Osteocyte (in vitro differentiated cells): Measurements from ENCODE around the gene ABCG4. TPM values are rescaled to one million over a fixed set of nuclear protein-coding genes. Genes with fewer than 3 reads are reported as not detected.

Experiments used
- DNase-seq: peaks from one replicate; pipeline ENCODE4 v3.0.0; 2021; ENCODE audit warnings: mixed read lengths; ENCODE audit not compliant: unreplicated experiment; ENCODE audit errors: extremely low spot score
- H3K27ac Mint-ChIP-seq: one replicate; pipeline ENCODE4 v1.8.0; 2021; ENCODE audit warnings: mild to moderate bottlenecking, mixed read lengths; ENCODE audit not compliant: unreplicated experiment
- H3K27me3 Mint-ChIP-seq: one replicate; pipeline ENCODE4 v1.8.0; 2021; ENCODE audit warnings: mixed read lengths; ENCODE audit not compliant: unreplicated experiment
- H3K36me3 Mint-ChIP-seq: one replicate; pipeline ENCODE4 v1.8.0; 2021; ENCODE audit warnings: mixed read lengths; ENCODE audit not compliant: unreplicated experiment
- H3K4me1 Mint-ChIP-seq: one replicate; pipeline ENCODE4 v1.8.0; 2021; ENCODE audit warnings: mixed read lengths; ENCODE audit not compliant: unreplicated experiment
- H3K4me3 Mint-ChIP-seq: one replicate; pipeline ENCODE4 v1.8.0; 2021; ENCODE audit warnings: mild to moderate bottlenecking, moderate library complexity, mixed read lengths; ENCODE audit not compliant: unreplicated experiment
- H3K9me3 Mint-ChIP-seq: one replicate; pipeline ENCODE4 v1.8.0; 2021; ENCODE audit warnings: mixed read lengths; ENCODE audit not compliant: unreplicated experiment
- long read RNA-seq: library from polyadenylated mRNA; unstranded; transcript quantifications from one replicate; pipeline ENCODE4 v2.0.0, GENCODE V29; 2021
- total RNA-seq: library from RNA; stranded (reverse); gene quantifications from 2 replicates; pipeline ENCODE4 v1.2.1, GENCODE V29; 2021
- TF ChIP-seq, protein P1 (sequence below): fragments of 200-600 bp; sonication (generic); IDR thresholded peaks from 2 replicates; pipeline ENCODE4 v1.5.0; 2021; ENCODE audit warnings: antibody characterized with exemption, mild to moderate bottlenecking, moderate library complexity

The ABCG4 gene
- 0.63 and 0.75 TPM in 2 replicates for total RNA-seq
- long read RNA-seq: 0 reads

DNA sequence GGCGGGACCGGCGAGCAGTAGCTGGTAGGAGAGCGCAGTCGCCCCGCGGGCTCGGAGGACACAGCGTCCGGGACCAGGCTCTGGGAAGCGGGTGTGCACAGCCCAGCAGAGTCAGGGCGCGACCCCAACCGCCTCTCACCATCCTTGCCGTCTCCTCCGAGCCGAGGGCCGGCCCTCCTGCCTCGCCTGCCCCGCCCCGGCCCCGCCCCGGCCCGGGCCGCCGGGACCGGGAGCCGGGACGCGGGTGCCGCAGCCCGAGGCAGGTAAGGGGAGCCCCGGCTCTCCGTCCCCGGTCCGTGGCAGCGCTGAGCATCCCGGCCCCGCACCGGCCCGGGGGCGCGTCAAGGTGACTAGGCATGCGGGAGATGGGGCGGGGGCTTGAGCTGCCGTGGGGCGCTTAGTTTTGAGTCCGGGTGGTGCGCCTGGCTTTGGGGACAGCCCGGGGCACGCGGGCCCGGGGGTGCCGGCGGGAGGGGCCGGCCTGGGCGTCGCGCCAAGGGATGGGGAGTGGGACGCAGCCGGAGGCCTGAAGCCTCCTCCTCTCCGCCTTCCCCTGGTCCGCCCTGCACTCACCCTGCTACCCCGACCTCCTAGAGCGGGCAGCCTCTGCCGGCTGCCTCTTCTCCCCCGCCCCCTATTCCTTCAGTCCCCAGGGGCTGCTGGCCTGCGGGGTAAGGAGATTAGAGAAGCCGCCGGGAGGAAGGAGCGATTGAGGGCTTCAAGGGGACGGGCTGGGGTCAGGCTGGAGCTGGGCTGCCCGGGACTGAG lies at the start of gene ABCG4:
Gene ABCG4, plus strand, starts transcription at position 35 of the 768 bp plus-strand sequence. CDS start 914 bp downstream, outside the sequence.
- Mint-ChIP-seq H3K27ac (no peak within 1 kb of the TSS), H3K9me3 (no peaks in the 10 kb centered on the region), H3K36me3 (no peaks in the 10 kb centered on the region), H3K4me3 (peak within 1 kb of the TSS; percentile 72), H3K27me3 (peaks cover 16% of the 10 kb centered on the region), H3K4me1 (peaks cover 13% of the 10 kb centered on the region)
- DNase-seq: no peak
- TF ChIP-seq, protein P1, sequence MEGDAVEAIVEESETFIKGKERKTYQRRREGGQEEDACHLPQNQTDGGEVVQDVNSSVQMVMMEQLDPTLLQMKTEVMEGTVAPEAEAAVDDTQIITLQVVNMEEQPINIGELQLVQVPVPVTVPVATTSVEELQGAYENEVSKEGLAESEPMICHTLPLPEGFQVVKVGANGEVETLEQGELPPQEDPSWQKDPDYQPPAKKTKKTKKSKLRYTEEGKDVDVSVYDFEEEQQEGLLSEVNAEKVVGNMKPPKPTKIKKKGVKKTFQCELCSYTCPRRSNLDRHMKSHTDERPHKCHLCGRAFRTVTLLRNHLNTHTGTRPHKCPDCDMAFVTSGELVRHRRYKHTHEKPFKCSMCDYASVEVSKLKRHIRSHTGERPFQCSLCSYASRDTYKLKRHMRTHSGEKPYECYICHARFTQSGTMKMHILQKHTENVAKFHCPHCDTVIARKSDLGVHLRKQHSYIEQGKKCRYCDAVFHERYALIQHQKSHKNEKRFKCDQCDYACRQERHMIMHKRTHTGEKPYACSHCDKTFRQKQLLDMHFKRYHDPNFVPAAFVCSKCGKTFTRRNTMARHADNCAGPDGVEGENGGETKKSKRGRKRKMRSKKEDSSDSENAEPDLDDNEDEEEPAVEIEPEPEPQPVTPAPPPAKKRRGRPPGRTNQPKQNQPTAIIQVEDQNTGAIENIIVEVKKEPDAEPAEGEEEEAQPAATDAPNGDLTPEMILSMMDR: no peak

- no peak for DNase-seq
- no peak overlapping the region for H3K4me3 Mint-ChIP-seq
- no peaks in the 10 kb centered on the region for H3K27me3 Mint-ChIP-seq
- peaks cover 19% of the 10 kb centered on the region for H3K36me3 Mint-ChIP-seq
- H3K9me3 Mint-ChIP-seq: no peaks in the 10 kb centered on the region
- H3K27ac Mint-ChIP-seq: peak overlapping the region; percentile 100
- TF ChIP-seq, protein P1: no peak
- peaks cover 32% of the 10 kb centered on the region for H3K4me1 Mint-ChIP-seq
Measured at GRCh38 chr11:119099711-119100110, 49.1 kb upstream of the ABCG4 start.

- H3K27ac Mint-ChIP-seq: peak overlapping the region; percentile 100
- TF ChIP-seq, protein P1: peak; percentile 60
- H3K36me3 Mint-ChIP-seq: peaks cover 19% of the 10 kb centered on the region
- peaks cover 37% of the 10 kb centered on the region for H3K4me1 Mint-ChIP-seq
- no peak for DNase-seq
- H3K27me3 Mint-ChIP-seq: no peaks in the 10 kb centered on the region
- no peaks in the 10 kb centered on the region for H3K9me3 Mint-ChIP-seq
- peak overlapping the region; percentile 97 for H3K4me3 Mint-ChIP-seq
Measured at GRCh38 chr11:119100246-119100970, 48.4 kb upstream of the ABCG4 start.

GRCh38 chr11:119100994-119101758 lies 47.7 kb upstream of the ABCG4 start:
- Mint-ChIP-seq H3K4me3 (peak overlapping the region; percentile 97), H3K27ac (peak overlapping the region; percentile 100), H3K36me3 (peaks cover 19% of the 10 kb centered on the region), H3K4me1 (peaks cover 31% of the 10 kb centered on the region), H3K9me3 (no peaks in the 10 kb centered on the region), H3K27me3 (no peaks in the 10 kb centered on the region)
- no peak for DNase-seq
- TF ChIP-seq, protein P1: peak; percentile 17
